Left hindlimb (tissue), 1 donor: Measurements from ENCODE around the gene DNAJA3.

Experiments used
- DNase-seq: peaks from one replicate; pipeline ENCODE4 v3.0.0-alpha.2; 2018

The DNAJA3 gene

GRCh38 chr16:4407543-4408322 lies 17.9 kb upstream of the DNAJA3 start:
- DNase-seq = no peak

DNA sequence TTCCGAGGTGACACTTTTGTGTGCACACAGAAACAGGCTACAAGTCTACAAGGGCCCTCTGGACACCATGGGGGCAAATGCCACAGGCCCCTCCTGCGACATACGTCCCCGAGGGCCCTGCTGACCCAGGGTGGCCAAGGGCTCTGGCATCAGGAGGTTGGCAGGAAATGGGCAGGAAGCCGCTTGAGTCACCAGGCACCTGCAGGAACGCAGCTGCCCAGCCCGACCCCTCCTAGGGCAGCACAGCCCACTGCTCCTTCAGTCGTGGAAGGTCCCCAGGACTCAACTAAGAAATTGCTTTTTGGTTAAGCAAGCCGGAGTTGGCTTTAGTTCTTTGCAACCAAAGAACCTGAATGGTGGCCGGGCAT lies 17.4 kb upstream of the DNAJA3 start:
- DNase-seq = no peak

DNA sequence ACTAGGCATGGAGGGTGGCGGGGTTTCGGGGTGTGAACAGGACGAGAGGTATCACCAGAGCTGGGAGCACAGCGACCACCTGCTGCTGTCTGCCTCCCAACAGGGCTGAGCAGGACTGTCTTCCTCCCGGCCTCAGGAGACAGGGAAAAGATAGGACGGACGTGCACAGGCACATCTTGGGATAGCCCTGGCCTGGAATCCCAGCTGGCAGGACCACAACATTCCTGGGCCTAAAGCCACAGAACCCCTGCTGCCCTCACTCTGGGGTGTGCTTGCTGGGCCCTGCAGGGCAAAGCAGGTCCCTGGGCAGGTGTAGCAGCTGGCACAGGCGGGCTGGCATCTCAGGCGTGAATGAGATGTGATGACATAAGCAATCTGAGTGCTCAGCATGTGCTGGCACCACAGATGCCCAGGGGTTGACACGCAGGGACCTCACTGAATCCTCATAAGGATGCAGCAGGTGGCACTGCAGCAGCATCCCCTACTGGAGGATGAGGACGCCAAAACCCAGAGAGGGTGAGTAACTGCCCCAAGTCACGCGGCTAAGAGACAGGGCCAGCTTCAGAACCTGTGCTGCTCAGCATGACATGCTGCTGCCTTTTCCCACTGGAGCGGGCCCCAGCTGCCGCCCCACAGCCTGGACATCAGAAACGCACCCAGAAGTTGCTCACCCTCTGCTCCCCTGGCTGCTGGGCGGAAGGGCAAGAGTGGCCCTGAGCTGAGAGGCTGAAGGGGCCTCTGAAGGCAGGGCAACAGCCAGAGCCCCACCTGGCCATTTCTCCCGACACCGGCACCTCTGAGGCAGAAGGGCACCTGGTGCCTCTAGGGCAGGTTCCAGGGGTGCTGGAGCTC lies 16.4 kb upstream of the DNAJA3 start:
- no peak for DNase-seq

- peak; percentile 82 for DNase-seq
These were observed 15.2 kb upstream of the DNAJA3 start for GRCh38 chr16:4410335-4411075.

GRCh38 chr16:4411684-4412083 lies 14.0 kb upstream of the DNAJA3 start:
- DNase-seq = peak; percentile 86

DNA sequence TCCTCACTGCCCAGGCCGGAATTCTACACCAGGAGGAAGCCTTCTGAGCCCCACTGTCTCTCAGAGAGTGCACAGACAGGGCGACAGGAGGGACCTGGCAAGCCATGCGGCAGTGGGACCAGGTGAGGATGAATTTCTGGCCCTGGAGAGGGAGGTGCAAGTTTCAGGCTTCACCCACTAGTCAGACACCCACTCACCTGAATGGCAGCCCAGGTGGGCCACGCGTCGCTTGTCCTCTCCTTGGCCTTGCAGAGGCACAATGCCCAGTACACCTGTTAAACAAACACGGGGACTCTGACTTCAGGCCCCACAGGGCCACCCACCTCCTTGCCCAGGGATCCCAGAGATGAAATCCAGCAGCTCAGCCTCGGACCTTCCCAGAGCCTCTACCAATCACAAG lies 13.5 kb upstream of the DNAJA3 start:
- no peak for DNase-seq

- no peak for DNase-seq
These were observed 12.8 kb upstream of the DNAJA3 start for GRCh38 chr16:4412854-4413253.

- no peak for DNase-seq
These were observed 11.3 kb upstream of the DNAJA3 start for GRCh38 chr16:4414187-4414917.

GRCh38 chr16:4415538-4416199 lies 10.0 kb upstream of the DNAJA3 start:
- DNase-seq = no peak

GRCh38 chr16:4416200-4417032 lies 9.3 kb upstream of the DNAJA3 start, which contains the start of gene CORO7:
TSS of gene CORO7 (minus strand) at chr16:4416596. CDS start at chr16:4416518, 78 bp downstream.
- peak; percentile 95 for DNase-seq

DNA sequence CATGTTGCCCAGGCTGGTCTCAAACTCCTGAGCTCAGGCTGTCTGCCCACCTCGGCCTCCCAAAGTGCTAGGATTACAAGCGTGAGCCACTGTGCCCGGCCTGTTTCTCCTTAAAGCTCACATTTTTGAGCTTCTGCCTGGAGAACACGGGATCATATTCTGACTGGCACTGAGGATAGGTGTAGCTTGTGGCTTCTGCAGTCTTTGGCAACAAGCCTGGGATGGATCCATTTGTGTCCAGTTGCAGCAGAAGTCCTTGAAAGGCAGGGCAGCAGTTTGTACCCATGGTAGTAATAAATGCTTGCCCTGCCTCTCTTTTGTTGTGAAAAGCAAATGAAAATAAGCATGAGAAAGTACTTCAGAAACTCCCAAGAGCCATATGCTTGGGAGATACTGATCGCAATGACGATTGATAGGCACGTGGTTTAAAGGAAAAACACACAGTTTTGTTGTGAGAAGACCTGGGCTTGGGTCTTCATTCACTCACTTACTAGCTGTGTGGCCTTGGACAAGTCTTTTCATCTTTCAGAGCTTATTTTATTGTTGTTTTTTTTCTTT lies 6.2 kb upstream of the DNAJA3 start:
- DNase-seq = no peak

DNA sequence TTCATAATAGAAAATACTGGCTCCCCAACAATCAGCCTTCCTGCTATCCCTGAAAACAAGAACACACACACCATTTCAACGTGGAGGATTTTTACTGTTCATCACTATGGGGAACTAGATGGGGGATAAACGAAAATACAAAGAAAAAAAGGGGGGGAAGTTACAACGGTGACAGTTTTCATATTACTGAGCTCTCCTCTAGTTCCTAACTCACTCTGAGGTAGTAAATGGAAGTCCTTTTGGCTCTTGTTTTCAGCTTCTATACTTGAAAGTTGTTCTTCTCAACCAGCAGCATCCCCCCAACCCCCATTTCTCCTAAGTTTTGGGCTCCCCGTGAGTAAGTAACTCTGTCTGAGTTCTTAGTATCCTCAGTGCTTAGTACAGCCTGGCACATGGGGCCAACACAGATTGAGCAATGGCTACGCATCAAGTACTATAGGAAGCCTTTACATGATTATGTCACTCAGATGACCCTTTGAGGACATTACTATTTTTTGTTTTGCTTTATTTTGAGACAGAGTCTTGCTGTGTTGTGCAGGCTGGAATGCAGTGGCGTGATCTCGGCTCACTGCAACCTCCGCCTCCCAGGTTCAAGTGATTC lies 5.1 kb upstream of the DNAJA3 start:
- no peak for DNase-seq

- no peak for DNase-seq
These were observed 485 bp downstream of the DNAJA3 start for GRCh38 chr16:4426021-4426684.

- DNase-seq = no peak
These were observed 1.2 kb downstream of the DNAJA3 start for GRCh38 chr16:4426722-4427372.

GRCh38 chr16:4428500-4428899 lies 2.8 kb downstream of the DNAJA3 start:
- no peak for DNase-seq

DNA sequence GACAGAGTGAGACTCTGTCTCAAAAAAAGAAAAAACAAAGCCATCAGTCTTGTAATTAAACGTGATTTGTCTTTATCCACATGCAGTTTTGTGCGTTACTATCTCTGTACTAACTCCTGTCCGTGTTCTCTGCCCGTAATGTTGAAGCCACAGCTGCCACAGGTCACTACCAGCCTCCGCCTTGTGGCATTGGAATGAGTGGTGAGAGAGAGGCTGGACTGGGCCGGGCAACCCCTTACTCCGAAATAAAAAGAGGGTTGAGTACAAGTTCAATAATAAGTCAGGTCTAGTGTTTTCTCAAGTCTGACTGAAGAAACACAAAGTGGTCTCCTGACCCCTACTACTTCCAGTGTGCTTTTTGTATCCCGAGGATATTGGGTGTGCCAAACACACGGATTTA lies 5.4 kb downstream of the DNAJA3 start:
- no peak for DNase-seq

DNA sequence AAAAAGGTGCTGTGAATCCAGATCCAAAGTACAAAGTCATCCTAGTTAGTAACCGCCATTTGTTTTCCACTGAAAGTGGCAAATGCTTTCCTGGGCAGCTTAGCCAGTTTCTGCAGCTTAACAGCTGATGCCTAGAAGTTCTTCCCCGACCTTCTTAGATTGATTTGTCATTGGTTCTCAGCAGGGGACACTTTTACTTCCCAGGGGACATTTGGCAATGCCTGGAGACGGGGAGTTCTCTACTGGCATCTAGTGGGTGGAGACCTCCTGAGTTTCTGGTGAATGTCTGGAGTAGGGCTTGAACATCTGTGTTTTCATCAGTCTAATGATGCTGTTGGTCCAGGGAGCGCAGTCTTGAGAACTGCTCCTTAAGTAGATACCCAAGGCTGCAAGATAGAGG lies 7.6 kb downstream of the DNAJA3 start:
- no peak for DNase-seq

DNA sequence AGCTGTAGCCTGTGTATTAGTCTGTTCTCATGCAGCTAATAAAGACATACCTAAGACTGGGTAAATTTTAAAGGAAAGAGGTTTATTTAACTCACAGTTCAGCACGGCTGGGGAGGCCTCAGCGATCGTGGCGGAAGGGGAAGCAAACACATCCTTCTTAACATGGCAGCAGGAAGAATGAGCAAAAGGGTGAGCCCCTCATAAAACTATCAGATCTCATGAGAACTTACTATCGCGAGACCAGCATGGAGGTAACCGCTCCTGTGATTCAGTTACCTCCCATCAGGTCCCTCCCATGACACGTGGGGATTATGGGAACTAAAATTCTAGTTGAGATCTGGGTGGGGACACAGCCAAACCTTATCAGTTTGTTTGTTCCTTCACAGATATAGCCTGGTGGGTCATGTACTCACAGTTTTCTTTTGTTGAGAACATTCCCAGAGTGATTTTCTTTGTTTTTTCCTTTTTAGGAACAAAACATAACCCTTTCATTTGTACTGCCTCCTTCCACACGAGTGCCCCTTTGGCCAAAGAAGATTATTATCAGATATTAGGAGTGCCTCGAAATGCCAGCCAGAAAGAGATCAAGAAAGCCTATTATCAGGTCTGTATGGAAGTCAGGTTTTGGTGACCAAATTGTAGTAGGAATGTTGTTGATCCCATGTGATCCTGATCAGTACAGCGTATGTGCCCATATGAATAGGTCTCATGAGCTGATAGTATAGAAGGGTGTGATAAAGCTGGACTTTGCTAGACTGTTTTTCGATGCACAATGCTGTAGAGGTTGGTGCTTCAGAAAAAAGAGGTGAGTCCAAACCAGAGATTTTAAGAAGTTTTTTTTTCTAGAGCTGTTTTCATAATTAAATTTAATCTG lies 8.5 kb downstream of the DNAJA3 start:
- DNase-seq = no peak
